H1 (cell line): Measurements from ENCODE around the gene F2RL2.

Source experiments
- BCL11A ChIP-seq, 2 experiments: IDR thresholded peaks; one replicate each; pipeline ENCODE4 v1.6.1; 2011; ENCODE audit warnings: low read depth in 2 of 2, low read length in 2 of 2, mild to moderate bottlenecking in 2 of 2
- SIN3A ChIP-seq, 2 experiments: IDR thresholded peaks in 1 of 2; conservative IDR thresholded peaks in 1 of 2; 2 replicates each; pipeline ENCODE4 v1.6.1; 2011 to 2012; ENCODE audit warnings: low read length in 2 of 2, improper control_type of control experiment in 1 of 2, low read depth in 1 of 2, mild to moderate bottlenecking in 1 of 2
- TEAD4 ChIP-seq: IDR thresholded peaks from 2 replicates; pipeline ENCODE4 v1.6.1; 2012; ENCODE audit warnings: low read depth, low read length, inconsistent platforms, mixed read lengths
- TF ChIP-seq, protein P1 (sequence below), 3 experiments: IDR thresholded peaks; 1 replicate in 2 of 3; 2 replicates in 1 of 3; pipeline versions ENCODE4 v1.5.1 to v1.6.1; 2011; ENCODE audit warnings: low read length in 3 of 3, mild to moderate bottlenecking in 3 of 3, inconsistent platforms in 2 of 3, low read depth in 1 of 3, moderate library complexity in 1 of 3; ENCODE audit not compliant: insufficient read depth in 1 of 3; ENCODE audit errors: control extremely low read depth in 1 of 3
- TF ChIP-seq, protein P2 (sequence below): IDR thresholded peaks from 2 replicates; pipeline ENCODE4 v1.6.1; 2012; ENCODE audit warnings: low read length, inconsistent platforms

DNA sequence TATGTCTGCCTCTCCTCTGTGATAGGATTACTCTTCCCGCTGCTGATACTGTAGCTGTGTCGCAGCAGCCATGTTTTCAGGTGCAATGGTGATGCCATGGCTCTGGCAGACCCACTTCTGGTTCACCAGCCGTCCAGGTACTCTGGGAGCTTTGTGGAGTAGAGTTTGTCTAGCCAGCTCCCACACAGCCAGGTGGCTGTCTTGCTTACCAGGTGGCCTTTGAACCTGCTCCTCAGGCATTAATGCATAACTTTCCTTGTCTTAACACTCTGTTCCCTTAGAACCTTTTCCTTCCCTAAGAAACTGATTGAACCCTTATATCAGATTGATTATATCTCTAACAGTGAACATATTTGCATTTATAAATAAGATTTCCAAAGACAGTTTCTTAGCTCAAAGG lies 42.2 kb downstream of the F2RL2 start:
- TF ChIP-seq, protein P1, sequence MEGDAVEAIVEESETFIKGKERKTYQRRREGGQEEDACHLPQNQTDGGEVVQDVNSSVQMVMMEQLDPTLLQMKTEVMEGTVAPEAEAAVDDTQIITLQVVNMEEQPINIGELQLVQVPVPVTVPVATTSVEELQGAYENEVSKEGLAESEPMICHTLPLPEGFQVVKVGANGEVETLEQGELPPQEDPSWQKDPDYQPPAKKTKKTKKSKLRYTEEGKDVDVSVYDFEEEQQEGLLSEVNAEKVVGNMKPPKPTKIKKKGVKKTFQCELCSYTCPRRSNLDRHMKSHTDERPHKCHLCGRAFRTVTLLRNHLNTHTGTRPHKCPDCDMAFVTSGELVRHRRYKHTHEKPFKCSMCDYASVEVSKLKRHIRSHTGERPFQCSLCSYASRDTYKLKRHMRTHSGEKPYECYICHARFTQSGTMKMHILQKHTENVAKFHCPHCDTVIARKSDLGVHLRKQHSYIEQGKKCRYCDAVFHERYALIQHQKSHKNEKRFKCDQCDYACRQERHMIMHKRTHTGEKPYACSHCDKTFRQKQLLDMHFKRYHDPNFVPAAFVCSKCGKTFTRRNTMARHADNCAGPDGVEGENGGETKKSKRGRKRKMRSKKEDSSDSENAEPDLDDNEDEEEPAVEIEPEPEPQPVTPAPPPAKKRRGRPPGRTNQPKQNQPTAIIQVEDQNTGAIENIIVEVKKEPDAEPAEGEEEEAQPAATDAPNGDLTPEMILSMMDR (IDR thresholded peaks at IDR 0.05; ENCODE audit: control extremely low read depth in 1 of 3, insufficient read depth in 1 of 3, low read depth in 1 of 3, low read length in 3 of 3), result no peak
- TF ChIP-seq BCL11A (IDR thresholded peaks at IDR 0.05; ENCODE audit: low read depth in 2 of 2, low read length in 2 of 2) (no peak), SIN3A (conservative IDR thresholded peaks at IDR 0.05 in 1 of 2, IDR thresholded peaks at IDR 0.05 in 1 of 2; ENCODE audit: low read depth in 1 of 2, low read length in 2 of 2) (no peak), TEAD4 (no peak)
- TF ChIP-seq, protein P2, sequence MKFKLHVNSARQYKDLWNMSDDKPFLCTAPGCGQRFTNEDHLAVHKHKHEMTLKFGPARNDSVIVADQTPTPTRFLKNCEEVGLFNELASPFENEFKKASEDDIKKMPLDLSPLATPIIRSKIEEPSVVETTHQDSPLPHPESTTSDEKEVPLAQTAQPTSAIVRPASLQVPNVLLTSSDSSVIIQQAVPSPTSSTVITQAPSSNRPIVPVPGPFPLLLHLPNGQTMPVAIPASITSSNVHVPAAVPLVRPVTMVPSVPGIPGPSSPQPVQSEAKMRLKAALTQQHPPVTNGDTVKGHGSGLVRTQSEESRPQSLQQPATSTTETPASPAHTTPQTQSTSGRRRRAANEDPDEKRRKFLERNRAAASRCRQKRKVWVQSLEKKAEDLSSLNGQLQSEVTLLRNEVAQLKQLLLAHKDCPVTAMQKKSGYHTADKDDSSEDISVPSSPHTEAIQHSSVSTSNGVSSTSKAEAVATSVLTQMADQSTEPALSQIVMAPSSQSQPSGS, result no peak
